ENCODE results near the gene CPSF7. TPM values are rescaled to one million over a fixed set of nuclear protein-coding genes. Genes with fewer than 3 reads are reported as not detected.

The CPSF7 gene
- total RNA-seq, 4 donors from 2014 or later, result 43.6 to 65.1 (median 53.7) TPM

DNA sequence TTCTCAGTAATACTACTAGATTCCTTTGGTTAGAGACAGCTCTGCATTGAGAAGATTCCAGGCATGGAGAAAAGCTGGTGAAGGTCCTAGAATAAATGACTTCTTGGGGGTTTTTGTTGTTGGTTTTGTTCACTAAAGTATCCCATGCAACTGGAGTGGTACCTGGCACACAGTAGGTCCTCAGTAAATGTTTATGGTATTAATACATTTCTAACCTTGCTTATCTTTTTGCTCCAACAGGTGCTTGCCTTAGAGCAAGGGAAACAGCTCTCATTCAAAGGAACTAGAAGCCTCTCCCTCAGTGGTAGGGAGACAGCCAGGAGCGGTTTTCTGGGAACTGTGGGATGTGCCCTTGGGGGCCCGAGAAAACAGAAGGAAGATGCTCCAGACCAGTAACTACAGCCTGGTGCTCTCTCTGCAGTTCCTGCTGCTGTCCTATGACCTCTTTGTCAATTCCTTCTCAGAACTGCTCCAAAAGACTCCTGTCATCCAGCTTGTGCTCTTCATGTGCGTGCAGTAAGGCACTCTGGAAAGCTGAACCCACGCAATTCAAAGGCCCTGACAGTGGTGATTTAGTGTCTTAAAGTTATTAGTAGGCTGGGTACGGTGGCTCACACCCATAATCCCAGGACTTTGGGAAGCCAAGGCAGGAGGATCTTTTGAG lies 65.6 kb downstream of the CPSF7 start:
- in situ Hi-C loops (cut with MboI; ENCODE audit: low pct_ligation_motif_present in 1 of 4, low pct_unique_long_range_greater_than_20kb in 1 of 4, low sequenced_read_pairs in 3 of 4), result no loop called here
- TF ChIP-seq EP300 (IDR thresholded peaks at IDR 0.05; ENCODE audit: low read depth) (no peak), POLR2A (IDR thresholded peaks at IDR 0.05) (no peak), POLR2AphosphoS5 (IDR thresholded peaks at IDR 0.05) (no peak)
- TF ChIP-seq, protein P1, sequence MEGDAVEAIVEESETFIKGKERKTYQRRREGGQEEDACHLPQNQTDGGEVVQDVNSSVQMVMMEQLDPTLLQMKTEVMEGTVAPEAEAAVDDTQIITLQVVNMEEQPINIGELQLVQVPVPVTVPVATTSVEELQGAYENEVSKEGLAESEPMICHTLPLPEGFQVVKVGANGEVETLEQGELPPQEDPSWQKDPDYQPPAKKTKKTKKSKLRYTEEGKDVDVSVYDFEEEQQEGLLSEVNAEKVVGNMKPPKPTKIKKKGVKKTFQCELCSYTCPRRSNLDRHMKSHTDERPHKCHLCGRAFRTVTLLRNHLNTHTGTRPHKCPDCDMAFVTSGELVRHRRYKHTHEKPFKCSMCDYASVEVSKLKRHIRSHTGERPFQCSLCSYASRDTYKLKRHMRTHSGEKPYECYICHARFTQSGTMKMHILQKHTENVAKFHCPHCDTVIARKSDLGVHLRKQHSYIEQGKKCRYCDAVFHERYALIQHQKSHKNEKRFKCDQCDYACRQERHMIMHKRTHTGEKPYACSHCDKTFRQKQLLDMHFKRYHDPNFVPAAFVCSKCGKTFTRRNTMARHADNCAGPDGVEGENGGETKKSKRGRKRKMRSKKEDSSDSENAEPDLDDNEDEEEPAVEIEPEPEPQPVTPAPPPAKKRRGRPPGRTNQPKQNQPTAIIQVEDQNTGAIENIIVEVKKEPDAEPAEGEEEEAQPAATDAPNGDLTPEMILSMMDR (IDR thresholded peaks at IDR 0.05), result no peak
- WGBS, 2 donors (ENCODE audit: low coverage in 1 of 2), result 88 to 93% methylated on average over 2 to 5 of the region's 5 CpGs
- Histone ChIP-seq H3K9me3 (no peaks in the 10 kb centered on the region), H3K36me3 (peaks cover 0 to 46% (median 21%) of the 10 kb centered on the region in 4 donors), H3K27ac (no peak overlapping the region), H3K27me3 (no peaks in the 10 kb centered on the region), H3K4me3 (no peak overlapping the region), H3K4me1 (peaks cover 8 to 32% (median 28%) of the 10 kb centered on the region in 4 donors)
- intact Hi-C loops (cut with DNase I; ENCODE audit: low total_unique reads), result no loop called here
- no peak for DNase-seq

DNA sequence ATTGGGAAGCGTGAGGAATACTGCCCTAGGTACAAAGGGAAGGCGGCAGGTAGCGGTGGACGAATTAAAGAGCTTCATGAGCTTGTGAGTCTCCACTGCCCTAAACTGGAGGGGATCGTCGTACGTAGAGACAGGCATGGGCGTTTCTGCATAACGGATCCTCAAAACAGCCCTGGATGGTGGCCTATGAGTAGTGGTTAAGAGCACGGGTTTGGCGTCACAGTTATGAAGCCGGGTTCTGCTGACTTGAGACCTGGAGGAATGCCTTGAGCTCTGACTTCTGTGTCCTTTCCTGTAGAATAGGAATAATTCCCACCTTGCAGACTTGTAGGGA lies 67.3 kb downstream of the CPSF7 start:
- Histone ChIP-seq H3K36me3 (peaks cover 0 to 31% (median 13%) of the 10 kb centered on the region in 4 donors), H3K4me1 (peaks cover 8 to 48% (median 39%) of the 10 kb centered on the region in 4 donors), H3K27me3 (no peaks in the 10 kb centered on the region), H3K27ac (peak overlapping the region; percentile 95 to 98 (median 97)), H3K4me3 (peak overlapping the region; percentile 63 to 90 (median 68)), H3K9me3 (no peaks in the 10 kb centered on the region)
- in situ Hi-C loops (cut with MboI; ENCODE audit: low pct_ligation_motif_present in 1 of 4, low pct_unique_long_range_greater_than_20kb in 1 of 4, low sequenced_read_pairs in 3 of 4) (no loop called here), intact Hi-C loops (cut with DNase I; ENCODE audit: low total_unique reads) (no loop called here)
- DNase-seq, result no peak
- 0 to 1% methylated on average over 8 to 12 of the region's 12 CpGs for WGBS, 2 donors (ENCODE audit: low coverage in 1 of 2)
- no peak for TF ChIP-seq EP300 (IDR thresholded peaks at IDR 0.05; ENCODE audit: low read depth)
- no peak for TF ChIP-seq POLR2AphosphoS5 (IDR thresholded peaks at IDR 0.05)
- TF ChIP-seq, protein P1 (IDR thresholded peaks at IDR 0.05), result no peak
- no peak for TF ChIP-seq POLR2A (IDR thresholded peaks at IDR 0.05)

DNA sequence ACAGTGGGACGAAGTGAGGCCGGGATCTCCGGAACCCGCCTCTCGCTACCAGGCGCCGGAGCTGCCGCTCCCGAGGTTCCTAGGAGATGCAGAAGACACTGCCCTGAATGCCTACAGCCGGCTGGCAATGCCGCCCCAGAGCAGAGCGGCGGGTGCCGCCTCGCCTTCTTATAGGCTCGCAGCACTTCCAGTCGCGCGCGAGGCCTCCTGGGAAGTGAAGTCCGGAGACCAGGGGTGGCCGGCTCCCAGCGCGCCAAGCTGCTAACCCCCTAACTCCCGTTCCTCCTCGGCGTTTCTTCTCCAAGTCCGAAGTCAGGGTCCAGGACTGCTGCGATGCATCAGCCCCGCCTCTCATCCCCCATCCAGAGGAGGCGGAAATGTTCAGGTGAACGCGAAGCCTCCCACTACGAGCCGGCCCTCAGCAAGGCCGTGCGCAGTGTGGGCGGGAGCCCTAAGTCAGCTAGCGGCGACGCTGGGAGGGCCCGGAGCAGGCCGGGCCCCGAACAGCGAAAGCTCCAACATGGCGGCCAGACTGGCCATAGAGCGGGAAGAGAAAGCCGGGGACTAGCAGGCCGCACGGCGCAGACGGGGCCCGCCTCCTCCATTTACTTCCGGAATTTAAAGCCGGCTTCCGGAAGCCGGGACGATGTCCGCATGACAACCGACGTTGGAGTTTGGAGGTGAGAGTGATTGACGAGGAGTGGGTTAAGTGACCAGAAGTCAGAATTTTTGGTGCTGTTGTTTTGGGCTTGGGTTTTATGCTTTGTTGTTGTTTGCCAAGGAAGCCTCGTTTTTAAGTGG lies 67.8 kb downstream of the CPSF7 start, which contains the start of the genes CYB561A3 and TMEM138:
Gene CYB561A3, minus strand, starts transcription at position 142 of the 801 bp plus-strand sequence. CDS start 5,169 bp downstream, outside the sequence.
Gene TMEM138, plus strand, starts transcription at position 634 of the 801 bp plus-strand sequence. CDS start 2,017 bp downstream, outside the sequence.
- Histone ChIP-seq H3K4me1 (peaks cover 8 to 53% (median 40%) of the 10 kb centered on the region in 4 donors), H3K27ac (peak within 1 kb of the TSS; percentile 95 to 98 (median 97)), H3K36me3 (peaks cover 0 to 26% (median 10%) of the 10 kb centered on the region in 4 donors), H3K9me3 (no peaks in the 10 kb centered on the region), H3K4me3 (peak within 1 kb of the TSS; percentile 63 to 90 (median 69)), H3K27me3 (no peaks in the 10 kb centered on the region)
- intact Hi-C loops (cut with DNase I; ENCODE audit: low total_unique reads) (no loop called here), in situ Hi-C loops (cut with MboI; ENCODE audit: low pct_ligation_motif_present in 1 of 4, low pct_unique_long_range_greater_than_20kb in 1 of 4, low sequenced_read_pairs in 3 of 4) (no loop called here)
- WGBS, 2 donors (ENCODE audit: low coverage in 1 of 2), result 0 to 3% methylated on average over 7 to 42 of the region's 63 CpGs
- DNase-seq, result peak; percentile 93
- TF ChIP-seq, protein P1 (IDR thresholded peaks at IDR 0.05), result no peak
- peak; percentile 98 for TF ChIP-seq POLR2A (IDR thresholded peaks at IDR 0.05)
- peak; percentile 94 to 99 (median 98) for TF ChIP-seq POLR2AphosphoS5 (IDR thresholded peaks at IDR 0.05)
- no peak for TF ChIP-seq EP300 (IDR thresholded peaks at IDR 0.05; ENCODE audit: low read depth)

DNA sequence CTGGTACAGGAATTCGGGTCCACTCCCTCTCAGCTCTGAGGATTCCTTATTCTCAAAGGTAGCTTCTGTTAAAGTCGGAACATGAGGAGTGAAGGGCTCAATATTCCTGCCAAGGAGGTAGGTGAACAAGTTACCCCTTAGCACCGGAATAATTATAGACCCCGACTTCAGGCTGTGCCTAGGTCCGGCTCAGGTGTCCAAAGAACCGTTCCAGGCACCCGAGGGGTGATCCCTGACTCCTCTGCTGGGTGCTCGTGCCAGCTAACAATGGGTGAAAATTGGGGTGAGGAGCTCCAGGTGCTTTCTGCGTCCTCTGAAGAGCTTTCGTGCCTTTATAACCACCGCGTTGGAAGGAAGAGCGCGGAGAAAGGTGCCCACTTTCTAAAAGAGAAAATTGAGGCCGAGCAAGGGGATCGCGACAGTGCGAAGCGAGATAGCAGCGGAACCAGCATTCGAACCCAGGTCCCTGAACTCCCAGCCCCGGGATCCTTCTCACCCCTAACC lies 68.5 kb downstream of the CPSF7 start:
- TF ChIP-seq POLR2AphosphoS5 (IDR thresholded peaks at IDR 0.05) (no peak), POLR2A (IDR thresholded peaks at IDR 0.05) (no peak), EP300 (IDR thresholded peaks at IDR 0.05; ENCODE audit: low read depth) (no peak)
- TF ChIP-seq, protein P1 (IDR thresholded peaks at IDR 0.05), result no peak
- intact Hi-C loops (cut with DNase I; ENCODE audit: low total_unique reads) (no loop called here), in situ Hi-C loops (cut with MboI; ENCODE audit: low pct_ligation_motif_present in 1 of 4, low pct_unique_long_range_greater_than_20kb in 1 of 4, low sequenced_read_pairs in 3 of 4) (no loop called here)
- Histone ChIP-seq H3K4me1 (peaks cover 8 to 59% (median 40%) of the 10 kb centered on the region in 4 donors), H3K27me3 (no peaks in the 10 kb centered on the region), H3K27ac (peak overlapping the region; percentile 95 to 98 (median 97)), H3K9me3 (no peaks in the 10 kb centered on the region), H3K36me3 (peaks cover 0 to 20% (median 7%) of the 10 kb centered on the region in 4 donors), H3K4me3 (peak overlapping the region; percentile 63 to 90 (median 69))
- no peak for DNase-seq
- WGBS, 2 donors (ENCODE audit: low coverage in 1 of 2), result 1 to 3% methylated on average over 8 to 22 of the region's 22 CpGs

Data from transverse colon (tissue), 4 donors.